Uterus (tissue), 4 donors: Measurements from ENCODE around the gene IL1F10. TPM values are rescaled to one million over a fixed set of nuclear protein-coding genes. Genes with fewer than 3 reads are reported as not detected.

Experiments used
- DNase-seq, 2 donors: peaks; one replicate each; pipeline ENCODE4 v3.0.0-alpha.2; 2019 to 2020
- H3K27ac ChIP-seq, 2 donors: fragments of 200-600 bp; sonication (generic); 1 replicate in 1 of 2; 2 replicates in 1 of 2; pipeline ENCODE4 v1.5.1; 2016 to 2018
- H3K27me3 ChIP-seq, 2 donors: fragments of 200-600 bp; sonication (generic); one replicate each; pipeline ENCODE4 v1.5.1; 2018 to 2019; ENCODE audit warnings: control low read depth in 1 of 2
- H3K36me3 ChIP-seq, 2 donors: fragments of 200-600 bp; sonication (generic); one replicate each; pipeline ENCODE4 v1.5.1; 2019; ENCODE audit warnings: control low read depth in 1 of 2
- H3K4me1 ChIP-seq, 2 donors: fragments of 200-600 bp; sonication (generic); one replicate each; pipeline ENCODE4 v1.5.1; 2018 to 2019; ENCODE audit warnings: control low read depth in 1 of 2
- H3K4me3 ChIP-seq, 2 donors: fragments of 200-600 bp; sonication (generic); 1 replicate in 1 of 2; 2 replicates in 1 of 2; pipeline ENCODE4 v1.5.1; 2018 to 2019; ENCODE audit warnings: mild to moderate bottlenecking in 1 of 2
- H3K9me3 ChIP-seq, 2 donors: fragments of 200-600 bp; sonication (generic); one replicate each; pipeline ENCODE4 v1.5.1; 2019; ENCODE audit warnings: control low read depth in 1 of 2
- CTCF ChIP-seq, 4 experiments: fragments of 200-600 bp in 2 of 4; fragments of 450-650 bp in 2 of 4; sonication (generic) in 2 of 4; IDR thresholded peaks; one replicate each; pipeline ENCODE4 v1.5.1; 2016 to 2019; ENCODE audit warnings: antibody characterized with exemption in 4 of 4, mild to moderate bottlenecking in 2 of 4, moderate library complexity in 1 of 4
- POLR2A ChIP-seq, 2 donors: fragments of 450-650 bp; IDR thresholded peaks; one replicate each; pipeline ENCODE4 v1.6.1; 2016; ENCODE audit warnings: antibody characterized with exemption in 2 of 2, mild to moderate bottlenecking in 1 of 2, moderate library complexity in 1 of 2
- intact Hi-C: fragments of 100-400 bp; cut with DNase I; formaldehyde crosslinking; loops from one replicate; pipeline ENCODE4 v1.15.1; 2023; ENCODE audit warnings: low total_unique reads
- total RNA-seq, 4 donors: library from RNA; depleted of rRNA in 3 of 4; stranded (reverse); fragments of >200 nt in 3 of 4; gene quantifications; one replicate each; pipeline versions ENCODE4 v1.1.0 to v1.2.4, GENCODE V29; 2014 to 2023
- donor health status: DM: yes; HTN: yes; CAD: no.

IL1F10 gene
- total RNA-seq, 4 donors from 2014 or later = not detected

- no peak for TF ChIP-seq POLR2A (IDR thresholded peaks at IDR 0.05)
- TF ChIP-seq CTCF (IDR thresholded peaks at IDR 0.05) = no peak
- Histone ChIP-seq H3K9me3 (no peaks in the 10 kb centered on the region), H3K4me1 (no peaks in the 10 kb centered on the region), H3K27me3 (no peaks in the 10 kb centered on the region), H3K27ac (no peak overlapping the region), H3K36me3 (no peaks in the 10 kb centered on the region), H3K4me3 (no peak overlapping the region)
- no peak for DNase-seq
- intact Hi-C loops = no loop called here
These were observed 16.6 kb upstream of the IL1F10 start for GRCh38 chr2:113050921-113051895.

- no peak for TF ChIP-seq POLR2A (IDR thresholded peaks at IDR 0.05)
- TF ChIP-seq CTCF (IDR thresholded peaks at IDR 0.05) = no peak
- DNase-seq = no peak
- Histone ChIP-seq H3K27me3 (no peaks in the 10 kb centered on the region), H3K27ac (no peak within 1 kb of the TSS), H3K36me3 (no peaks in the 10 kb centered on the region), H3K4me1 (no peaks in the 10 kb centered on the region), H3K4me3 (no peak within 1 kb of the TSS), H3K9me3 (no peaks in the 10 kb centered on the region)
- intact Hi-C loops = no loop called here
These were observed 15.3 kb upstream of the IL1F10 start, which contains the start of gene IL36B for GRCh38 chr2:113052396-113052917. TSS of gene IL36B (minus strand) at chr2:113052867.

- intact Hi-C loops = no loop called here
- DNase-seq = no peak
These were observed 14.1 kb upstream of the IL1F10 start for GRCh38 chr2:113053666-113054065.

GRCh38 chr2:113054066-113054465 lies 13.7 kb upstream of the IL1F10 start:
- Histone ChIP-seq H3K27ac (no peak overlapping the region), H3K36me3 (no peaks in the 10 kb centered on the region), H3K4me1 (no peaks in the 10 kb centered on the region), H3K9me3 (no peaks in the 10 kb centered on the region), H3K4me3 (no peak overlapping the region), H3K27me3 (no peaks in the 10 kb centered on the region)
- intact Hi-C loops = no loop called here
- no peak for DNase-seq
- TF ChIP-seq POLR2A (IDR thresholded peaks at IDR 0.05) (no peak), CTCF (IDR thresholded peaks at IDR 0.05) (no peak)

More at GRCh38 chr2:113053666-113054065, 14.1 kb upstream of the IL1F10 start:
- no peak overlapping the region for H3K4me3 ChIP-seq
- no peaks in the 10 kb centered on the region for H3K36me3 ChIP-seq
- TF ChIP-seq POLR2A (IDR thresholded peaks at IDR 0.05) = no peak
- TF ChIP-seq CTCF (IDR thresholded peaks at IDR 0.05) = no peak
- no peaks in the 10 kb centered on the region for H3K4me1 ChIP-seq
- no peaks in the 10 kb centered on the region for H3K9me3 ChIP-seq
- H3K27ac ChIP-seq = no peak overlapping the region
- H3K27me3 ChIP-seq = no peaks in the 10 kb centered on the region

- no peaks in the 10 kb centered on the region for H3K27me3 ChIP-seq
- no peak for DNase-seq
- no peaks in the 10 kb centered on the region for H3K9me3 ChIP-seq
- TF ChIP-seq POLR2A (IDR thresholded peaks at IDR 0.05) (no peak), CTCF (IDR thresholded peaks at IDR 0.05) (no peak)
- no peaks in the 10 kb centered on the region for H3K36me3 ChIP-seq
- intact Hi-C loops = no loop called here
- H3K4me1 ChIP-seq = no peaks in the 10 kb centered on the region
- no peak overlapping the region for H3K4me3 ChIP-seq
- no peak overlapping the region for H3K27ac ChIP-seq
These were observed 11.2 kb upstream of the IL1F10 start for GRCh38 chr2:113056521-113056920.
